Activated B cell treated with CpG ODN at 0.5 μM for 24 hours (primary cell): Measurements from ENCODE around the gene TICRR. TPM values are rescaled to one million over a fixed set of nuclear protein-coding genes. Genes with fewer than 3 reads are reported as not detected.

Experiments
- ATAC-seq: fragments of 200-7000 bp; cut with Tn5 transposase; one replicate; pipeline ENCODE4 v1.10.0; 2021; ENCODE audit warnings: low read depth, mild to moderate bottlenecking, moderate library complexity
- CTCF ChIA-PET: fragments of 350-600 bp; sonication (Branson Sonifier 250); formaldehyde crosslinking; loops from one replicate; lab custom pipeline; 2021; ENCODE audit warnings: antibody characterized with exemption; lab: Charles Lee
- POLR2A ChIA-PET: fragments of 350-600 bp; sonication (Branson Sonifier 250); formaldehyde crosslinking; loops from one replicate; lab custom pipeline; 2021; ENCODE audit warnings: antibody characterized with exemption; lab: Charles Lee
- DNase-seq: peaks from one replicate; pipeline ENCODE4 v3.0.0; 2022
- H3K27ac Mint-ChIP-seq: one replicate; pipeline ENCODE4 v1.8.0; 2020; ENCODE audit warnings: mixed read lengths
- H3K27me3 Mint-ChIP-seq: one replicate; pipeline ENCODE4 v1.8.0; 2021; ENCODE audit warnings: mixed read lengths
- H3K36me3 Mint-ChIP-seq: one replicate; pipeline ENCODE4 v1.8.0; 2021; ENCODE audit warnings: low read depth, mixed read lengths
- H3K4me1 Mint-ChIP-seq: one replicate; pipeline ENCODE4 v1.8.0; 2021; ENCODE audit warnings: mixed read lengths
- H3K4me3 Mint-ChIP-seq: one replicate; pipeline ENCODE4 v1.8.0; 2020; ENCODE audit warnings: mild to moderate bottlenecking, mixed read lengths
- H3K9me3 Mint-ChIP-seq: one replicate; pipeline ENCODE4 v1.8.0; 2020; ENCODE audit warnings: mixed read lengths
- intact Hi-C: fragments of 100-400 bp; cut with micrococcal nuclease; formaldehyde crosslinking; loops from one replicate; pipeline ENCODE4 v1.15.1; 2024
- total RNA-seq: library from RNA; stranded (reverse); gene quantifications from 2 replicates; pipeline ENCODE4 v1.2.3, GENCODE V29; 2022
- TF ChIP-seq, protein P1 (sequence below): fragments of 200-600 bp; IDR thresholded peaks from one replicate; pipeline ENCODE4 v1.8.0; 2022; ENCODE audit warnings: antibody characterized with exemption, mild to moderate bottlenecking

Gene TICRR
- total RNA-seq, 1 donor from 2014 or later, result 0.69 TPM

DNA sequence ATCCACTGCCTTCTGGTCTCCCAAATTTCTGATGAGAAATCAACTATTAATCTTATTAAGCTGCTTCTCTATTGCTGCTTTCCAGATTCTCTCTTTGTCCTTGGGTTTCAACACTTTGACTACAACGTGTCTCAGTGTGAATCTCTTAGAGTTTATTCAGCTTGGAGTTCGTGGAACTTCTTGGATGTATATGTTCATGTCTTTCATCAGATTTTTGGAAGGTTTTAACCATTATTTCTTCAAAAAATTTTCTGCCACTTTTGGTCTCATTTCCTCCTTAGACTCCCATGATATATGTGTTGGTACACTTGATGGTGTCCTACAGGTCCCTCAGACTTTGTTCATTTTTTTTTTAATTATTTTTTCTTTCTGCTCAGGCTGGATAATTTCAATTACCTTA, 36.0 kb downstream of the TICRR start:
- CTCF ChIA-PET, result no interaction called here

DNA sequence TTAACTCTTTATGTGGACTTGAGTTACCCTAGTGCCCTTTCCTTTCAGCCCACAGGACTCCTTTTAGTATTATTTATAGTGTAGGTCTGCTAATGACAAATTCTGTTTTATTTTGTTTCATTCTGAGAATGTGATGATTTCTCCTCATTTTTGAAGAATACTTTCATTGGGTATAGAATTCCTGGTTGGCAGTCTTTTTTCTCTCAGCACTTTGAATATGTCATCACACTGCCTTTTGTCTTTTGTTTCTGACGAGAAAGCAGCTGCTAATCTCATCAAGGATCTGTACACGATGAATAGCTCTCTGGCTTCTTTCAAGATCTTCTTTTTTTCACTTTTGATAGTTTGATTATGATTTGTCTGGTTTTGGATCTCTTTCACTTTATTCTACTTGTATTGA, 37.8 kb downstream of the TICRR start:
- Mint-ChIP-seq H3K9me3 (peaks cover 23% of the 10 kb centered on the region), H3K27me3 (no peaks in the 10 kb centered on the region), H3K4me1 (no peaks in the 10 kb centered on the region), H3K27ac (no peak overlapping the region), H3K4me3 (no peak overlapping the region), H3K36me3 (peaks cover 6% of the 10 kb centered on the region)
- CTCF ChIA-PET, result no interaction called here
- TF ChIP-seq, protein P1, sequence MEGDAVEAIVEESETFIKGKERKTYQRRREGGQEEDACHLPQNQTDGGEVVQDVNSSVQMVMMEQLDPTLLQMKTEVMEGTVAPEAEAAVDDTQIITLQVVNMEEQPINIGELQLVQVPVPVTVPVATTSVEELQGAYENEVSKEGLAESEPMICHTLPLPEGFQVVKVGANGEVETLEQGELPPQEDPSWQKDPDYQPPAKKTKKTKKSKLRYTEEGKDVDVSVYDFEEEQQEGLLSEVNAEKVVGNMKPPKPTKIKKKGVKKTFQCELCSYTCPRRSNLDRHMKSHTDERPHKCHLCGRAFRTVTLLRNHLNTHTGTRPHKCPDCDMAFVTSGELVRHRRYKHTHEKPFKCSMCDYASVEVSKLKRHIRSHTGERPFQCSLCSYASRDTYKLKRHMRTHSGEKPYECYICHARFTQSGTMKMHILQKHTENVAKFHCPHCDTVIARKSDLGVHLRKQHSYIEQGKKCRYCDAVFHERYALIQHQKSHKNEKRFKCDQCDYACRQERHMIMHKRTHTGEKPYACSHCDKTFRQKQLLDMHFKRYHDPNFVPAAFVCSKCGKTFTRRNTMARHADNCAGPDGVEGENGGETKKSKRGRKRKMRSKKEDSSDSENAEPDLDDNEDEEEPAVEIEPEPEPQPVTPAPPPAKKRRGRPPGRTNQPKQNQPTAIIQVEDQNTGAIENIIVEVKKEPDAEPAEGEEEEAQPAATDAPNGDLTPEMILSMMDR, result no peak
- intact Hi-C loops, result no loop called here
- POLR2A ChIA-PET, result no interaction called here
- ATAC-seq (no peak), DNase-seq (no peak)

More for the DNA sequence above, 36.0 kb downstream of the TICRR start:
- Mint-ChIP-seq H3K4me3 (no peak overlapping the region), H3K27me3 (no peaks in the 10 kb centered on the region), H3K4me1 (no peaks in the 10 kb centered on the region), H3K9me3 (peaks cover 23% of the 10 kb centered on the region), H3K27ac (no peak overlapping the region), H3K36me3 (peaks cover 6% of the 10 kb centered on the region)
- DNase-seq, result no peak
- POLR2A ChIA-PET, result interaction anchor here (0.6 to 1.0 kb wide), 2 partner anchors 9 to 990 kb away, joined by 3 read pairs; no protein-coding TSS in a partner anchor
- intact Hi-C loops, result no loop called here
- TF ChIP-seq, protein P1, result no peak
- no peak for ATAC-seq

DNA sequence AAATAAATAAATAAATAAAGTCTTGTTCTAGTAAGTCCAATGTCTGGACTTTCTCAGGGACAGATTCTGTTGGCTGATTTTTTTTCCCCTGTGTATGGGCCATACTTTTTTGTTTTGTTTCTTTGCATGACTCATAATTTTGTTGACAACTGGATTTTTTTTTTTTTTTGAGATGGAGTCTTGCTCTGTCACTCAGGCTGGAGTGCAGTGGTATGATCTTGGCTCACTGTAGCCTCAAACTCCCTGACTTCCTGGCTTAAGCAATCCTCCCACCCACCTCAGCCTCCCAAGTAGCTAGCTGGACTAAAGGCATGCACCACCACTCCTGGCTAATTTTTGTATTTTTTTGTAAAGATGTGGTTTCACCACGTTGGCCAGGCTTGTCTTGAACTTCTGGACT, 38.9 kb downstream of the TICRR start:
- peaks cover 23% of the 10 kb centered on the region for H3K9me3 Mint-ChIP-seq
- TF ChIP-seq, protein P1, result no peak
- ATAC-seq, result no peak
- no peaks in the 10 kb centered on the region for H3K27me3 Mint-ChIP-seq
- no peak for DNase-seq
- no peak overlapping the region for H3K27ac Mint-ChIP-seq
- POLR2A ChIA-PET, result no interaction called here
- H3K36me3 Mint-ChIP-seq, result peaks cover 6% of the 10 kb centered on the region
- intact Hi-C loops, result no loop called here
- H3K4me1 Mint-ChIP-seq, result no peaks in the 10 kb centered on the region
- CTCF ChIA-PET, result no interaction called here
- H3K4me3 Mint-ChIP-seq, result no peak overlapping the region

DNA sequence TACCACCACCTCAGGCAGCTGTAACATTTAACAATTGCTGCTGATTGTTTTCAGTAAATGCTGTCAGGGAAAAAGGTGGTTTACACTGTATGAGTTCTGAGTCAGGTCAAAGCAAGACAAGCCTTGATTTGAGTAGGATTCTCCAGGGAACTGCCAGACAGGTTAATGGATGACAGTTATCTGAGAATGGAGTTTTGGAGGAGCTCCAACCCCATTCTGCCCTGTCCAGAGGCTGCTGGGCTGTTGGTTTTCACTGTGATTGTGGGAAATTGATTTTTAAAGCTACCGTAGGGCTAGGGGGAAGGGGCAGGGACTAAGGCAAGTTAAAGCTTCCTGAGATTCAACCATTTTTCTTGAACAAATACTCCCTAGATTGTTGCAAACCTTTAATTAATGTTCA, 39.9 kb downstream of the TICRR start:
- intact Hi-C loops, result no loop called here
- Mint-ChIP-seq H3K4me1 (no peaks in the 10 kb centered on the region), H3K9me3 (peaks cover 23% of the 10 kb centered on the region), H3K27ac (no peak overlapping the region), H3K36me3 (peaks cover 6% of the 10 kb centered on the region), H3K4me3 (no peak overlapping the region), H3K27me3 (no peaks in the 10 kb centered on the region)
- ChIA-PET CTCF (no interaction called here), POLR2A (no interaction called here)
- ATAC-seq, result no peak
- no peak for DNase-seq
- TF ChIP-seq, protein P1, result no peak

DNA sequence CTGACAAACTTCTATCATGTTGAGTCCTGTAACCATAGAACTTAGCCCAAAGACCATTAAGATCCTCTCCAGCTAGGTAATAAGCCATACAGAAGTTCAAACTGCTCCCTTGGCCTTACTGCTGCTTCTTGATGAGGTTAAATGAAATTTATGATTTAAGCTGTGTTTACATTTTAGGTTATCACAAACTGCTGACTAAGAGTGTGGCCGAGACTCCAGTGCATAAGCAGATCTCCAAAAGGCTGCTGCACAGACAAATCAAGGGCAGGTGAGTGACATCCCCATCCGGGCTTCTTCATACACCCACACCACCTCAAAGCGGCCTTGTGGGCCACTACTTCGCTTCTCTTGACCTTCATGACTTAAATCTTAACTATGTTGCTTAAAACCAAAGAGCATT, 41.0 kb downstream of the TICRR start:
- no peak for ATAC-seq

More for the DNA sequence above, 41.0 kb downstream of the TICRR start:
- Mint-ChIP-seq H3K36me3 (peaks cover 6% of the 10 kb centered on the region), H3K4me1 (no peaks in the 10 kb centered on the region), H3K4me3 (no peak overlapping the region), H3K27ac (no peak overlapping the region), H3K9me3 (peaks cover 21% of the 10 kb centered on the region), H3K27me3 (no peaks in the 10 kb centered on the region)
- ChIA-PET POLR2A (no interaction called here), CTCF (no interaction called here)
- no peak for DNase-seq
- intact Hi-C loops, result no loop called here
- TF ChIP-seq, protein P1, result no peak
